GM12872 (cell line): Measurements from ENCODE around the gene EIF4A2.

Source experiments
- CTCF ChIP-seq: IDR thresholded peaks from 3 replicates; pipeline ENCODE4 v1.5.1; 2011; ENCODE audit warnings: low read depth, mild to moderate bottlenecking, low read length, moderate library complexity; ENCODE audit not compliant: insufficient read depth

The EIF4A2 gene

GRCh38 chr3:186800285-186800684 is 16.9 kb downstream of the EIF4A2 start:
- TF ChIP-seq CTCF = no peak

GRCh38 chr3:186802701-186803100 is 19.3 kb downstream of the EIF4A2 start:
- no peak for TF ChIP-seq CTCF

GRCh38 chr3:186806089-186807055 is 23.0 kb downstream of the EIF4A2 start, which contains the start of gene RFC4:
RFC4 (minus strand) TSS chr3:186806482; CDS start chr3:186804713, 1,769 bp downstream.
- TF ChIP-seq CTCF = no peak

GRCh38 chr3:186807231-186807630 is 23.9 kb downstream of the EIF4A2 start:
- no peak for TF ChIP-seq CTCF

GRCh38 chr3:186810336-186810996 is 27.1 kb downstream of the EIF4A2 start:
- no peak for TF ChIP-seq CTCF

- no peak for TF ChIP-seq CTCF
Measured at GRCh38 chr3:186814100-186814499, 30.7 kb downstream of the EIF4A2 start.

- no peak for TF ChIP-seq CTCF
Measured at GRCh38 chr3:186815435-186815834, 32.1 kb downstream of the EIF4A2 start.
